Measurements from ENCODE around the gene QPCT.
"Not testable (repeated sequence)": the region's sequence is repeated elsewhere in the genome, so short reads cannot be mapped to it uniquely, and the experiment has no call there.

Gene QPCT

DNA sequence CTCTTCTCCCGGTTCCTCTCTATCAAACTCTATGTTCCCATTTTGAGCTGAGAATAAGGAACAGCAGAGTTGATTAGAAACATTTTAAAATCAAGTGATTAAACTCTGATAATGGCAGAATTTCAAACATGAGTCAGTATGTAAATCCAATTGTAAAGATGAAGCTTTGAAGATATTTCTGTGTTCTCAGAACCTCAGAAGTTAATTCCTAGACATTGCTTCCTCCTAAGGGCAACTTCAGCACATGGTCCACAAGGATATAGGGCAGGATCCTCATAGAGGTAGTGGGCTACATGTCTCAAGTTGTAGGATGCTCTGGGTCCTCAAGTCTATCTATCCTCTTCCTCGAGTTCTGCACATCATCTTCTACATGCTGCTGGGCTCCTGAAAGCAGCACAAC lies 46.3 kb downstream of the QPCT start:
- DNase-seq (ENCODE audit: low read depth in 3 of 3), result no peak

DNA sequence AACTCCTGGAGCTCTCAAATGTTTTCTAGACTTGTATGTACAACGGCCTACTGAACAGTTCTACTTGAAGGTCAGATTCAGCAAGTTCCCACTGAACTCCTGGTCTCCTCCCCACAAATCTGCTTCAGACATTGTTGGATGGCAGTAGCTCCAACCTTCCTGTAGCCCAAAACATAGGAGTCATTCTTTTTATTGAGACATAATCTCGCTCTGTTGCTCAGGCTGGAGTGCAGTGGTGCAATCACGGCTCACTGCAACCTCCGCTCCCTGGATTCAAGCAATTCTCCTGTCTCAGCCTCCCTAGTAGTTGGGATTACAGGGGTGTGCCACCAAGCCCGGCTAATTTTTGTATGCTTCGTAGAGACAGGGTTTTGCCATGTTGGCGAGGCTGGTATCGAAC lies 47.3 kb downstream of the QPCT start:
- no peak for DNase-seq (ENCODE audit: low read depth in 3 of 3)

DNA sequence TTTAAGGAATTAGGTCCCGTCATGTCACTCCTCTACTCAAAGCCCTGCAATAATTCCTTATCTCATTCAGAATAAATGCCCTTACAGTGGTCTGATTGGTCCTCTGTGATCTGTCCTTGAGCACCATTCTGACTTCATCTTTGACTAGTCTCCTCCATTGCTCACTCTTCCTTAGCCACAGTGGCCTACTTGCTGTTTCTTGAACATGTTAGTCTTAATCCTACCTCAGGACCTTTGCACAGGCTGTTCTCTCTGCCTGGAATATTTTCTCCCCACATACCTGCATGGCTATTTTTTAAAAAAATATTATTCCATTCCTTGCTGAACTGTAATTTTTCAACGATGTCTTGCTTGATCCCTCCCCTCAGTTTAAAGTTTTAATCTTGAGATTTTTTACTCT lies 48.0 kb downstream of the QPCT start:
- no peak for DNase-seq (ENCODE audit: low read depth in 3 of 3)

DNA sequence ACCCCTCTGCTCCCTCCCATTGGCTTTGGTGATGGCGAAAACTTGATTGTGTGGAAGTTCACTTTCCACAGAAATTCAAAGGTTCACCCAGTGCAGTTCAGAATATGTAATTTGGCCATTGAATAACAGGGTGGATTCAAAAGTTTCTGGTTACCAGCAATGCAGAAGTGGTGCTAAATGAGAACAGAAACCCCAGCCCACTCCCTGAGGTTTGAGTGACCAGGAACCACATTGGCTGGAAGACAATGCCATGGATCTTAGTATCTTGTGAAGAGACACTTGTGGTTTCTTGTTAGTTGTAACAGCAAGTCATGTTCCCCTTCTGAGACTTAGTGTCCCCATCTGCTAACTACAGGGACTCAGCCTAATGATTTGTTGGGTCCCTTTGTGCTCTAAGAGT lies 49.8 kb downstream of the QPCT start:
- no peak for DNase-seq (ENCODE audit: low read depth in 3 of 3)

DNA sequence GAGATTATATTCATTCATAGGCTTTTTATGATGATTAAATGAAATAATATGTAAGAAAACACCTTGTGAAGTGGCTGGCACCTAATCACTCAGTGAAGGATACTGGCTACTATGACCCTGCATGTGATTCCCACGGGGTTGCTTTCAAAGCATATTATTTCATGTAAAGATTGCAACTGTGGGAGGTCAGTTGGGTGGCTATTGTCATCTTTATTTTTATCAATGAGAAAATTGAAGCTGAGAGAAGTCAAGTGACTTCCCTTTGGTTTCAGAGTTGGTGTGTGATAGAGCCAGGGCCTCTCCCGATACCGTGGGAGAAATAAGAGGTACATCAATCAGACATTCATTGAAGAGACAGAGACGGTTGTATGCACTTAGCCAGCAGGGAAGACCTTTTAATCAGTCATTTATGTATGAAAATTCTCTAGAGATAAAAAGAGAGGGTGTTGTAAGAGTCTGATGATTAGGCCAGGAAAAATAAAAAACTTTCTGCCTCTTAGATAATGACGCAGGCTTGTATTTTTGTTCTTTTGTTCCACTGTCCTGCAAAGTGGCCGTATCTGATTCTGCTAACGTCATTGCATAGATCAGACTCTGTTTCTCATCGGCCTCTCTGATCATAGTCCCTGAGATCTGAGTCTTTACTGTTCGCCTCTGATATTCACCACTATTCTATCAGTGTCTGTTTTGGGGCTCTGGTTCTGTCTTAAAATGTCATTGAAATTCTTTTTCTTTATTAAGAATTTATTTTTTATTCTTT lies 50.5 kb downstream of the QPCT start:
- no peak for DNase-seq (ENCODE audit: low read depth in 3 of 3)

DNA sequence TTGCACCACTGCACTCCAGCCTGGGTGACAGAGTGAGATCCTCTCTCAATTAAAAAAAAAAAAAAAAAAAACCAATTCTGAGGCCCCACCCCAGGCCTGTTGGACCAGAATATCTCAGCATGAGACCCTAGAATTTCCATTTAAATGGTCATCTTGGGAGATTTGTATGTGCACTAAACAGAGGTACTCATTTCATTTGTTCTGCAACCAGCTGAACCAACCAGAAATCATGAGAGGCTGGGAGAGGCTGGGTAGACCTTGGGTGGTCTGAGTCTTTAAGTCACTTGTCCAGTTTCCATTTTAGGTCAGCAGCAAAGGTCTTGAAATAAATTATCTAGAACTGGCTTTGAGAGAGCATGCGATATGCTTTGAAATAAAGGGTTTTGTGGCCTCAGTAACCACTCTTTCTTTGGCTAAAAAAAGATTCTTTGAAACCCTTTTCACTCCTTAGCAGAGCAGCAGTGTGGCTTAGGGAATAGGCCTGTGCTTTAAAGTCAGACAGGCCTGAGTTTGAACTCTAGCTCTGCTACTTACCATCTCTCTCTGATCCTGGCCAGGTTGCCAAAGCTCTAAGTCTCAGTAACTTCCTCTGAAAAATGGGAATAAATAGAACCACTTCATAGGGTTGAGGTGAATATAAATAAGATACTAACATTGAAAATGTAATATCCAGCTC lies 52.6 kb downstream of the QPCT start:
- DNase-seq (ENCODE audit: low read depth in 3 of 3), result no peak

DNA sequence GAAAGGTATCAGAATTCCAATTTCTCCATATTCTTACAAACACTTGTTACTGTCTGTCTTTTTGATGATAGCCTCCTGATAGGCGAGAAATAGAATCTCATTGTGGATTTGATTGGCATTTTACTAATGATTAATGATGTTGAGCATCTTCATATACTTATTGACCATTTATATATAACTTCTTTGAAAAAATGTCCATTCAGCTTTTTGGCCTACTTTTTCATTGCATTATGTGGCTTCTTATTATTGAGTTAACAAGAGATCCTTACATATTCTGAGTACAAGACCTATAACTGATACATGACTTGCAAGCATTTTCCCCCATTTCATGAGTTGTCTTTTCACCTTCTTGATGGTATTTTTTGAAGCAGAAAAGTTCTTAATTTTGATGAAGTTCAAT lies 54.6 kb downstream of the QPCT start:
- no peak for DNase-seq (ENCODE audit: low read depth in 3 of 3)

DNA sequence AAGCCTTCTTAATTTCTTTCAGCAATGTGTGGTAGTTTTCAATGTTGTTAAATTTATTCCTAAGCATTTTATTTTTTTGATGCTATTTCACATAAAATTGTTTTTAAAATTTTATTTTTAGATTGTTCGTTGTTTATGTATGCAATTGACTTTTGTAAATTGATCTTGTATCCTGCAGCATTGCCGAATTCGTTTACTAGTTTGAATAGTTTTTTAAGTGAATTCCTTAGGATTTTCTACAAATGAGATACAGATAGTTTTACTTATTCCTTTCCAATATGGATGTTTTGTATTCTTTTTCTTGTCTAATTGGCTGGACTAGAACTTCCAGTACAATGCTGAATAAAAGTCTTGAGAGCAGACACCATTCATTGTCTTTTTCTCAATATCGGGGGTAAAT lies 55.6 kb downstream of the QPCT start:
- DNase-seq (ENCODE audit: low read depth in 3 of 3), result no peak

DNA sequence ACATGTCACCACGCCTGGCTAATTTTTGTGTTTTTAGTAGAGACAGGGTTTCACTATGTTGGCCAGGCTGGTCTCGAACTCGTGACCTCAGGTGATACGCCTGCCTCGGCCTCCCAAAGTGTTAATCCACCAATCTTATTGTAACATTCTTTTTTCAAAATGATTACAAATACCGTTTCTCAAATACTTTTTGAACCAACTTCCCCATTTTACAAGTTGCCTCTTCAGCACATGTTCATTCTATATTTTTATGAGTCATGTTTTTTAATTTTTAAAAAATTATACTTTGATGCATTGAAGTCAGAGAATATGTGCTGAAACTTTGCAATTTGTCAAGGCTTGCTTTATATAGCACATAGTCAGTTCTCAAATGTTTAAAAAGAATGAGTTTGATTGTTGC lies 58.2 kb downstream of the QPCT start:
- DNase-seq (ENCODE audit: low read depth in 3 of 3), result no peak

DNA sequence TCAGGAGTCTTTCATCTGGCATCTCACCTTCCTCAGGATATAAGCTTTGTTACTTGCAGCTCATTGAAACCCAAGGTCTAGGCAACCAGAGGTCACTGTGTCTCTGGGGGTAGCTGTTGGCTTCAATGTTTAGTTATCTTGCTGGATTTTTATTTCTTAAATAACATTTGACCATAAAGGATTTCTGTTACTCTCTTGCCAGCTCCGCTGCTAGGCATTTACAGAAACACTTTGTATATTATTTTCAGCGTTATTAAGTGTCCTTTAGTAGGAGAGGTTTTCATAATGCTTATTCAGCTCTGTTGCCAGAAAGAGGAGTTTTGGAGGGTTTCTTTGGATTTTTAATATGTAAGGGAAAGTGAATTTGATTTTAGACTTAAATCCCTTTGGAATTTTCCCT lies 61.4 kb downstream of the QPCT start:
- DNase-seq (ENCODE audit: low read depth in 3 of 3), result no peak

DNA sequence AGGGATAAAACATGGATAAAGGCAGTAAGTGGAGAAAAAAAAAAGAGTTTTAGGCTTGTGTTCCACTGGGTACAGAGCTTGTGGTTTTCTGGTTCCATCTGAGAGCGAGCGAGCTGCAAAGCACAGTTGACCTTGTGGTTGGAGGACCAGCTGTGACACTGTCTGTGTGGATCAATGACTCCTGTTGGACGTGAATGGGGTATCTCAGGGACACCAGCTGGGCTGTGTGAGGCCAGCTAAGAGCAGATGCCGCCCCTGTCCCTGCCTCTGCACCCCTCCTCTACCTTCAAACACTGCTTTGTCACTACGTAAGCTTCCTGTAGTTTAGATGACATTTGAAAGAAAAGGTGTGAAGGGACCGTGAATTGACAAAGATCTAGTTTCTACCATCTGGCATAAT lies 67.8 kb downstream of the QPCT start:
- no peak for DNase-seq (ENCODE audit: low read depth in 3 of 3)

DNA sequence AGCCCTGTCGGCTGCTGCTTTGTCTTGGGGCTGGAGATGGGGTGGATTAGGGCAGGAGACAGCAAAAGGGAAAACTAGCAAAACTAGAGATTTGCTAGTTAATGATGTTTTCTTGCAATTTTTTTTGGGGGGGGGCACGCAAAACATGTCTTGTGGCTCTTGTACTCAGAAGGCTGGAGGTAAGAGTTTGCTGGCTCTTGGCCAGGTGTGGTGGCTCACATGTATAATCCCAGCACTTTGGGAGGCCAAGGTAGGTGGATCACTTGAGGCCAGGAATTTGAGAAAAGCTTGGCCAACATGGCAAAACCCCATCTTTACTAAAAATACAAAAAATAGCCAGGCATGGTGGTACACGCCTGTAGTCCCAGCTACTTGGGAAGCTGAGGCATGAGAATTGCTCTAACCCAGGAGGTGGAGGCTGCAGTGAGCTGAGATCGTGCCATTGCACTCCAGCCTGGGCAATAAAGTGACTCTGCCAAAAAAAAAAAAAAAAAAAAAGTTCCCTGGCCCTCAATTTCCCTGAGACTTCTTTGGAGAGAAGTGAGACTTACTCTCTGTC lies 69.6 kb downstream of the QPCT start:
- not testable (repeated sequence) for DNase-seq (ENCODE audit: low read depth in 3 of 3)

DNA sequence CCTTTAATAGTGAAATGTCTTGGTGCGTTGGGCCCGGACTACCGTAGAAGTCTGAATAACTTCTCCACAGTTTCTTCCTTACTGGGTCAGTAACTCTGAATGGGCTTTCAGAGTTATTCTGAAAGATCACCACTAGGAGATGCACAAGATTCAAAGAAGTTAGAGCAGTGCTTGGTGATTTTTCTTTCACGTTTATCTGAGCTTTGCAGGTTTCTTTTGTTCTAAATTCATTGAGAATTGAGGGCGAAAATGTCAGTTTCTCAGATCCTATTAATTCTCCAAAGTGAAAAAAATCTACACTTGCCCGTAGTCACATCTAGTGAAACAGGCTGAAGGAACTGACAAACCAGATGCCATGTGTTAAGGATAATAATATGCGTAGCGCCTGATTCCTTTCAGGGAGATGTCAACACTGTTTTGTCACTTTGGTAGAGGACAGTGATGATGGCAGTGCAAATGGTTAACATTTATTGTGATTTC lies 70.1 kb downstream of the QPCT start:
- no peak for DNase-seq (ENCODE audit: low read depth in 3 of 3)

DNA sequence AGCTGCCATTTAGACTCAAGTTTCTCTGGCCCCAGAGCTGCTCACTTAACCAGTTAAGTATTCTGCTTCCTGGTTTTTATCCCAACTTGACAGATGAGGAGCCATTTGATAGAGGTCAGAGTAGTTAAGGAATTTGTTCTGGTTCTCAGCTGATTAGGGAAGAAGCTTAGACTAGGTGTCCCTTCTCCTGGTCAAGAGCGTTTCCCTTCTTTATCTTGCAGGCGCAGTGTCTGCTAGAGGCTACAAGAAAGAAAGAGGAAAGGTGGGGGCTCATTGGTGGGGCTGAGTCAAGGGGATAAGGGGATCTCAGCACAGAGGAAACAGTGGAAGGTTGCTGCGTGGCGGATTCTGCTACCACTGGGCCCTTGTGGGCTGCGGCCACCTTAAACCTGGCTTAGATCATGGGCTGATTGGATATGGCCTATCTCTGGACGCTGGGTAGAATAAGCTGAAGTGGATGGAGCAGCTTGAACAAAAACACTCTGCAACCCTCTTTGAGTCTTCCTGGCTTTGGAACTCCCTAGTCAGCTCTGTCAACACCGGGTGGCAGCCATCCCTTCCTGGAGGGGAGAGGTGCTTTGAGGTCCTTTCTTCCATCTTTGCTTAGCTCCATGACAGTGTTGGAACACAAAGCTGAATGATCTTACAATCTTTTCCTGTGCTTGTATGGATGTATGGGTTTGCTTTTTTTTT lies 70.8 kb downstream of the QPCT start:
- no peak for DNase-seq (ENCODE audit: low read depth in 3 of 3)

DNA sequence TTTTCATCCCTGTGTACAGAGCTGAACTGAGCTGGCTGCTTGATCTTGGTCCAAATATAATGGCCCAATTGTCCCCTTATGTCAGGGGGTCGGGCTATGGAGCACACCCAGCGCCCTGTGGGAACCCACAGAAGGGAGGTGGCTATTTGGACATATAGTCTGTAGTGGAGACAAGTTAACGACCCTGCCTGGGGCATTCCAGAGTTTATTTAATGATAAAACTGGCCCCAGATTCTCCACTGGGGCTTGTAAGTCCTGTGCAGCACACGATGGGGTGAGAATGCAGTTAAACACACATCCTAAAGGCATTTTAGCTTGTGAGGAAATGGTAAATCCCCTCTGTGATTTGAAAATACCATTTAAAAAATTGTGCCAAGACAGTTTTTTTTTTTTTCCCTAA lies 72.9 kb downstream of the QPCT start:
- no peak for DNase-seq (ENCODE audit: low read depth in 3 of 3)

DNA sequence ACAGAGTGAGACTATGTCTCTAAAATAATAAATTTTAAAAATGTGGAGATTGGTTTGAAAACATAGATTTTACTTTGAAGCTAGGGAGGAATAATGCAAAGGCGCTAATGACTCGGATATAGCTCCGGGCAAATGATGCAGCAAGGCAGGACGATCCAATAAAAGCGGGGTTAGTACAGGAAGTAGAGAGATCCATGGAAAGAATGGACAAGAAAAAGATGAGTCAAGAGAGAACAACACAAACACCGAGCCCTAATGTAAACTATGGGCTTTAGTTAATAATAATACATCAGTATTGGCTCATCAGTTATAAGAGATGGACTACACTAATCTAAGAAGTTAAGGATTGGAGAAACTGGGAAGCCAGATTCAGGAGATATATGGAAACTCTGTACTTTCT lies 74.5 kb downstream of the QPCT start:
- DNase-seq (ENCODE audit: low read depth in 3 of 3), result no peak

DNA sequence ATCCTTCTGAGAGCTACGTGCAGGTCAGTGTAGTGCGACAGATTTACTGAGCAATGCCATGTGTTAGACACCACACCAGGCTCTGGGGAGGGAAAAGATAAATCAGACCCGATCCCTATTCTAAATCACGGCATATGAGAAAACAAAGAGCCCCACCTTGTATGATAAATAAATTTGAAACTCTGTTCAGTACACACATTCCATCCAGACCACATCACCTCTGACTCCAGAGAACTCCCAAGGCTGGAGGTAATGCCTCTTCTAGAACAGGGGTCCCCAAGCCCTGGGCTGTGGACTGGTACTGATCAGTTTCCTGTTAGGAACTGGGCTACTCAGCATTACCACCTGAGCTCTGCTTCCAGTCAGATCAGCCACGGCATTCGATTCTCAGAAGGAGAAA lies 77.3 kb downstream of the QPCT start:
- no peak for DNase-seq (ENCODE audit: low read depth in 3 of 3)

DNA sequence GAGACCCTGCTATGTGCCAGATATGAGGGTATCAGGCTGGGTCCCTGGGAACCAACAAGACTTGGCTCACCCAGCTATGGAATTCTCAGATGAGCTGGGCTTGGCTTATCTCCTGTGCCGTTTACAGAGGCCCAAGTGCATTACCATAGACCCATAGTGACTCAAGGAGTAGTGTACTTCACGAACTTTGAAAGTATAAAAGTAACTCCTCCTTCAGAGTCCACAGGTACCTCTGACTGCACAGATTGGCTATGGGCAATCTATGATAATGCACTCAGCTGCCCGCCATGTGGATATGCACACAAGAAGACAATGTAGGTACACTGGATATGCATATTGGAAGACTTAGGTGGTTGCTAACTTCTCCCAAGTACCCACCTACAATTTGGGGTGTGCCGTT lies 78.4 kb downstream of the QPCT start:
- DNase-seq (ENCODE audit: low read depth in 3 of 3), result no peak

Measured in stimulated activated CD4-positive, alpha-beta T cell treated with anti-CD3 and anti-CD28 coated beads, TNF-alpha, amount 100 ng/mL, for 4 hours (primary cell).